ENCODE data around the gene ZBTB16. TPM values are rescaled to one million over a fixed set of nuclear protein-coding genes. Genes with fewer than 3 reads are reported as not detected.

ZBTB16 gene
- total and polyA plus RNA-seq, 3 donors from 2014 or later = 11.4 to 88.5 (median 51.5) TPM

DNA sequence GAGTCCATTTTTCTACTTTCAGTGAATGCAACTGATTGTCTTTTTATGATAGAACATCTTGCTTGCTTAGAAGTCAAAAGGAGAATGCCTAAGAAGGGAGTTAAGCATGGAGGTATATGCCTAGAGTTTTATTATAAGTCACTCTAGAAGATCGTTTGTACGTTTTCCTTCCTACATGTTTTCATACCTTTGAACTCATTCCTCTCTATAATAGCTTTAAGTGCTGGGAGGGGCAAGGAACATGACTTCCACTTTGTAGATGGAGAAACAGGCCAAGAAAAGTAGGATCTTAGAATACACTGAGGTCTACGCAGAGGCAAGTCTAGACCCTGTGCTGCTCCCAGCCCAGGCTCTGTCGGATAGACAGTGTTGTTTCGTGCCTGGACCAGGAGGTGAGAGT lies 114.3 kb downstream of the ZBTB16 start:
- DNase-seq = no peak
- WGBS, 2 donors = 83 to 89% methylated on average over 5 of the region's 5 CpGs
- no peak for TF ChIP-seq POLR2A (IDR thresholded peaks at IDR 0.05)
- TF ChIP-seq, protein P1, sequence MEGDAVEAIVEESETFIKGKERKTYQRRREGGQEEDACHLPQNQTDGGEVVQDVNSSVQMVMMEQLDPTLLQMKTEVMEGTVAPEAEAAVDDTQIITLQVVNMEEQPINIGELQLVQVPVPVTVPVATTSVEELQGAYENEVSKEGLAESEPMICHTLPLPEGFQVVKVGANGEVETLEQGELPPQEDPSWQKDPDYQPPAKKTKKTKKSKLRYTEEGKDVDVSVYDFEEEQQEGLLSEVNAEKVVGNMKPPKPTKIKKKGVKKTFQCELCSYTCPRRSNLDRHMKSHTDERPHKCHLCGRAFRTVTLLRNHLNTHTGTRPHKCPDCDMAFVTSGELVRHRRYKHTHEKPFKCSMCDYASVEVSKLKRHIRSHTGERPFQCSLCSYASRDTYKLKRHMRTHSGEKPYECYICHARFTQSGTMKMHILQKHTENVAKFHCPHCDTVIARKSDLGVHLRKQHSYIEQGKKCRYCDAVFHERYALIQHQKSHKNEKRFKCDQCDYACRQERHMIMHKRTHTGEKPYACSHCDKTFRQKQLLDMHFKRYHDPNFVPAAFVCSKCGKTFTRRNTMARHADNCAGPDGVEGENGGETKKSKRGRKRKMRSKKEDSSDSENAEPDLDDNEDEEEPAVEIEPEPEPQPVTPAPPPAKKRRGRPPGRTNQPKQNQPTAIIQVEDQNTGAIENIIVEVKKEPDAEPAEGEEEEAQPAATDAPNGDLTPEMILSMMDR (IDR thresholded peaks at IDR 0.05) = no peak
- Histone ChIP-seq H3K4me1 (peaks cover 78% of the 10 kb centered on the region), H3K27ac (peak overlapping the region; percentile 98 to 99), H3K27me3 (no peaks in the 10 kb centered on the region), H3K4me3 (no peak overlapping the region), H3K9me3 (no peaks in the 10 kb centered on the region), H3K36me3 (ENCODE audit: low read depth, missing control alignments) (no peaks in the 10 kb centered on the region)
- intact Hi-C loops (cut with DNase I; ENCODE audit: low total_unique reads) = no loop called here

DNA sequence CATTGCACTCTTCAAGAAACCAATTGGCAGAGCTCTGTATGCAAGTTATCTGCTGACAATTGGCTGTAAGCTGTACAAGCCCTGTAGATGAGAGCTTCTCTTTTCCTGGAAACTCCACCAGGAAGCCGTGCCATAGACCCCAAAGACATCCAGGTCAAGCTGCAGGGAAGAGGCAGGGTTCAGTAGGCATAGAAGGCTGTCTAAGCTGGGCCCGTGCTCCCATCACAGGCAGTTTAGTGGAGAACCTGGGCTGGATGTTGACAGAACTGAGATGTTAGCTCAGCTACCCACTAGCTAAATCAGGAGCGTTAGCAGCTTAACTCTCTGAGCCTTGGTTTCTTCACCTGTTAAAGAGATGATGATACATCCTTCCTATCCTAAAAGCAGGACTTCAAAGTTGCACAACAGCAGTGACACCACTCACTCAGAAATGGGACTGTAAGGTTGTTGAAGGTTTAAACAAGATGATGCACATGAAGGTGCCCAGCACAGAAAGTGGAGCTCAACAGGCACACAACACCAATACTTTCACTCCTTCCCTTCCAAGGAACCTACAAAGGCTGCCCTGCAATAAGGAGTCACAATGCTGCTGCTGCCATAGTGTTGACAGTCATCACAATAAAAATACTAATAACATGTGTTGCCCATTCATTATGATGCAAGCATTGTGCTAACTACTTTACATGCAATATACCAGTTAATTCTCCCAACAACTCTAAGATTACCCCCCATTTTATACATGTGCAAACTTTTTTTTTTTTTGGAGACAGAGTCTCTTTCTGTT lies 115.4 kb downstream of the ZBTB16 start:
- Histone ChIP-seq H3K4me1 (peaks cover 74% of the 10 kb centered on the region), H3K9me3 (no peaks in the 10 kb centered on the region), H3K27me3 (no peaks in the 10 kb centered on the region), H3K27ac (peak overlapping the region in 1 of 2 donors; percentile 98), H3K36me3 (ENCODE audit: low read depth, missing control alignments) (no peaks in the 10 kb centered on the region), H3K4me3 (no peak overlapping the region)
- 59 to 100% methylated on average over 2 to 3 of the region's 3 CpGs for WGBS, 2 donors
- no peak for DNase-seq
- intact Hi-C loops (cut with DNase I; ENCODE audit: low total_unique reads) = no loop called here
- TF ChIP-seq POLR2A (IDR thresholded peaks at IDR 0.05) = no peak
- TF ChIP-seq, protein P1 (IDR thresholded peaks at IDR 0.05) = no peak

DNA sequence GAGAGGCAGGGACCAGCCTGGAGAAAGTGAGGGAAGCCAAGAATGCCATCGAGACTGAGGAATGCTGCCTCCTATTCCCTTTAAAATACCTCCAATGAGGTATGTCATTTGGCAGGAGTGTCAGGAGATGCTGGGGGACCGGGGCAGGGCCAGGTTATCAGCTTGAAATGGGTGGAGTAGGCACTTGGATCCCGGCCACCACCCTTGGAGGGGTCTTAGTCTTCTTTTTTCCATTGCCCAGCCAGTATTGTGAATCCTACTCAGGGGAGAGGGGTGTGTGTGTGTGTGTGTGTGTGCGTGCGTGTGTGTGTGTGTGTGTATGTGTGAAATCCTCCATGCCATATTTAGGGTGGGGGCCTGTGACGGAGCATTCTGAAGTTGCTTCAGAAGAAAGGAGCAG lies 116.2 kb downstream of the ZBTB16 start:
- no peak for DNase-seq
- intact Hi-C loops (cut with DNase I; ENCODE audit: low total_unique reads) = no loop called here
- no peaks in the 10 kb centered on the region for H3K9me3 ChIP-seq
- peak overlapping the region in 1 of 2 donors; percentile 98 for H3K27ac ChIP-seq
- no peak overlapping the region for H3K4me3 ChIP-seq
- no peaks in the 10 kb centered on the region for H3K36me3 ChIP-seq (ENCODE audit: low read depth, missing control alignments)
- peaks cover 74% of the 10 kb centered on the region for H3K4me1 ChIP-seq
- 76 to 86% methylated on average over 6 of the region's 6 CpGs for WGBS, 2 donors
- no peak for TF ChIP-seq POLR2A (IDR thresholded peaks at IDR 0.05)
- TF ChIP-seq, protein P1 (IDR thresholded peaks at IDR 0.05) = no peak
- H3K27me3 ChIP-seq = no peaks in the 10 kb centered on the region

DNA sequence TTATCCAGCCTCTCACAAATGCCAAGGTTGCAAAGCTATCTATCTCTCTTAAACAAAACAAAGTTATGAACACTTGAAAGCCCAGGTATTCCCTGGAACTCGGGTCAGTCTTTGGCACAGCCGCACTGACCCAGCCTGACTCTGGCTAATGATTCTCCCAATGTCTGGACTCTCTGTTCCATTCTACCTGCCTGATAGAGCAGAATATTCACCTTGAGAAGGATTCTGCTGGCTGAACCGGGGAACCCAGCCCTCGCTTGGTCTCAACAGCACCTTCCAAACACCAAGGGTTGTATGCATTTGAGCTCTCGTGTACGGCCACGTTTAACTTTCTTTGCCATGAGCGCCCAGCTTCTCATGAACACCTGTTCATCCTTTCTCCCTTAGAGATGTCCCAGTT lies 116.8 kb downstream of the ZBTB16 start:
- Histone ChIP-seq H3K4me3 (no peak overlapping the region), H3K27me3 (no peaks in the 10 kb centered on the region), H3K27ac (peak overlapping the region in 1 of 2 donors; percentile 98), H3K4me1 (peaks cover 74% of the 10 kb centered on the region), H3K9me3 (no peaks in the 10 kb centered on the region), H3K36me3 (ENCODE audit: low read depth, missing control alignments) (no peaks in the 10 kb centered on the region)
- intact Hi-C loops (cut with DNase I; ENCODE audit: low total_unique reads) = no loop called here
- 84 to 91% methylated on average over 8 of the region's 8 CpGs for WGBS, 2 donors
- DNase-seq = no peak
- TF ChIP-seq, protein P1 (IDR thresholded peaks at IDR 0.05) = no peak
- TF ChIP-seq POLR2A (IDR thresholded peaks at IDR 0.05) = no peak

DNA sequence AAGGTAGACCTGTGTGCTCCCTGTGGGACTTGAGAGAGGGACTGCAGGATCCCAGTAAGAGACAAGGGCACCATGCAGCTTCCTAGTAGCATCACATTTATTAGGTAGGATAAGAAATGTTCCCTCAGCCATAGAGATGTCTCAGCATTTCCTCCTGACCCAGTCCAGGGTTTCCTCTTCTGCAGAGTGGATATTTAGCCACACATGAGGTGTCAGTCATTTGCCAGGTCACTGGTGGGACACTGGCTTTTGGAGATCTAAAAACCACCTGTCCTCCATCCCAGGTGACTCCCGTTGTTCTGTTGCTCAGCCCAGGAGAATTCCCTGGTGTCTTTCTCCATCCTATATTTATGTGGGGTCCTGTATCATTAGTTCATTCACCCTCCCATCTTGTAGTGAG lies 119.1 kb downstream of the ZBTB16 start:
- intact Hi-C loops (cut with DNase I; ENCODE audit: low total_unique reads) = no loop called here
- Histone ChIP-seq H3K4me1 (peaks cover 64% of the 10 kb centered on the region), H3K36me3 (ENCODE audit: low read depth, missing control alignments) (no peaks in the 10 kb centered on the region), H3K27ac (peak overlapping the region; percentile 91 to 98), H3K9me3 (no peaks in the 10 kb centered on the region), H3K27me3 (no peaks in the 10 kb centered on the region), H3K4me3 (no peak overlapping the region)
- TF ChIP-seq POLR2A (IDR thresholded peaks at IDR 0.05) = no peak
- TF ChIP-seq, protein P1 (IDR thresholded peaks at IDR 0.05) = no peak
- WGBS, 2 donors = 50% methylated on average over 1 of the region's 1 CpG
- no peak for DNase-seq

Measured in testis (tissue), 3 donors.